PFSK-1 (cell line): ENCODE measurements around the gene RBCK1.

Source experiments
- FOXP2 ChIP-seq: optimal IDR thresholded peaks from 2 replicates; pipeline ENCODE3; 2011; ENCODE audit warnings: borderline replicate concordance, control low read depth, inconsistent platforms; ENCODE audit not compliant: insufficient read depth; ENCODE audit errors: extremely low read length, extremely low read depth
- POLR2AphosphoS5 ChIP-seq: IDR thresholded peaks from 2 replicates; pipeline ENCODE4 v1.6.1; 2012; ENCODE audit warnings: low read depth, mild to moderate bottlenecking, control low read depth, low read length, moderate library complexity
- SIN3A ChIP-seq: IDR thresholded peaks from 2 replicates; pipeline ENCODE4 v1.6.1; 2012; ENCODE audit warnings: mild to moderate bottlenecking, low read length, moderate library complexity, borderline replicate concordance; ENCODE audit not compliant: insufficient read depth
- TAF1 ChIP-seq: IDR thresholded peaks from 2 replicates; pipeline ENCODE4 v1.6.1; 2012; ENCODE audit warnings: low read length, control low read depth, borderline replicate concordance; ENCODE audit not compliant: insufficient read depth
- TF ChIP-seq, protein P1 (sequence below), 2 experiments: IDR thresholded peaks; 2 replicates each; pipeline versions ENCODE4 v1.6.1 to v1.8.0; 2011 to 2012; ENCODE audit warnings: low read depth in 2 of 2, low read length in 2 of 2, control low read depth in 1 of 2, inconsistent platforms in 1 of 2, mild to moderate bottlenecking in 1 of 2, moderate library complexity in 1 of 2; ENCODE audit not compliant: insufficient read depth in 1 of 2

Gene RBCK1

DNA sequence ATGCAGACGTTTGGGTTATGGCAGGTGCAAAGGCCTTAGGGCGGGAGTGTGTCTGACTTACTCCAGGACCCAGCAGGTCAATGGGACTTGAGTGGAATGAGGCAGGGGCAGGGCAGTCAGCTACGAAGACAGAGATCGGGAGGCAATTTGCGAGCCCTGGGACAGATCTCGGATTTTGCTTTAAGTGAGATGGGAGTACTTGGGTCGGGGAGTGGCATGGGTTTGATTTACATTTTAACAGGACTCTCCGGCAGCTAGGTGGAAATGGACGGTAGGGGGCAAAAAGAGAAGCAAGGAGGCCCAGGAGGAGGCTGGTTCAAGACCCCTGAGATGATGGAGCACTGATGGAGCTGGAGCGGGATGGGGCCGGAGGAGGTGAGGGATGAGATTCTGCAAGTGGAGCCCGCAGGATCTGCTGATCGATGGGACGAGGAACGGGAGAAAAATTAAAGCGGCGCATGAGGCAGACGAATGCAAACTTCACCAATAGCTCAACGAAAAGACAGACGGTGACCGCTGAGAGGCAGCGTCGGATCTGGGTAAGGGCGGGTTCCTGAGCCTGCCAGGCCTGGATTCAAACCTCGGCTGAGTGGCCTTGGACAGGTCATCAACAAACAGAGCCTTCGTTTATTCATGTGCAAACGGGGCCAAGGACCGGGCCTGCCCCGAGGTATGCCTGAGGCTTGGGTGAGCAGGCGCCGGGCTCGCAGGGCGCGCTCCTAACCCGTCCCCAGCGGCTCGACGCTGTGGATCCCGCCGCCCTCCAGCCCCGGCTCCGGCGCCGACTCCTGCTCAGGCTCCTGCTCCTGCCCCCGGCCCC is 756 bp upstream of the RBCK1 start:
- TF ChIP-seq, protein P1, sequence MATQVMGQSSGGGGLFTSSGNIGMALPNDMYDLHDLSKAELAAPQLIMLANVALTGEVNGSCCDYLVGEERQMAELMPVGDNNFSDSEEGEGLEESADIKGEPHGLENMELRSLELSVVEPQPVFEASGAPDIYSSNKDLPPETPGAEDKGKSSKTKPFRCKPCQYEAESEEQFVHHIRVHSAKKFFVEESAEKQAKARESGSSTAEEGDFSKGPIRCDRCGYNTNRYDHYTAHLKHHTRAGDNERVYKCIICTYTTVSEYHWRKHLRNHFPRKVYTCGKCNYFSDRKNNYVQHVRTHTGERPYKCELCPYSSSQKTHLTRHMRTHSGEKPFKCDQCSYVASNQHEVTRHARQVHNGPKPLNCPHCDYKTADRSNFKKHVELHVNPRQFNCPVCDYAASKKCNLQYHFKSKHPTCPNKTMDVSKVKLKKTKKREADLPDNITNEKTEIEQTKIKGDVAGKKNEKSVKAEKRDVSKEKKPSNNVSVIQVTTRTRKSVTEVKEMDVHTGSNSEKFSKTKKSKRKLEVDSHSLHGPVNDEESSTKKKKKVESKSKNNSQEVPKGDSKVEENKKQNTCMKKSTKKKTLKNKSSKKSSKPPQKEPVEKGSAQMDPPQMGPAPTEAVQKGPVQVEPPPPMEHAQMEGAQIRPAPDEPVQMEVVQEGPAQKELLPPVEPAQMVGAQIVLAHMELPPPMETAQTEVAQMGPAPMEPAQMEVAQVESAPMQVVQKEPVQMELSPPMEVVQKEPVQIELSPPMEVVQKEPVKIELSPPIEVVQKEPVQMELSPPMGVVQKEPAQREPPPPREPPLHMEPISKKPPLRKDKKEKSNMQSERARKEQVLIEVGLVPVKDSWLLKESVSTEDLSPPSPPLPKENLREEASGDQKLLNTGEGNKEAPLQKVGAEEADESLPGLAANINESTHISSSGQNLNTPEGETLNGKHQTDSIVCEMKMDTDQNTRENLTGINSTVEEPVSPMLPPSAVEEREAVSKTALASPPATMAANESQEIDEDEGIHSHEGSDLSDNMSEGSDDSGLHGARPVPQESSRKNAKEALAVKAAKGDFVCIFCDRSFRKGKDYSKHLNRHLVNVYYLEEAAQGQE (IDR thresholded peaks at IDR 0.05; ENCODE audit: insufficient read depth in 1 of 2, low read depth in 2 of 2, low read length in 2 of 2): no peak
- TF ChIP-seq SIN3A (no peak), POLR2AphosphoS5 (peak; percentile 76), FOXP2 (peak; percentile 80), TAF1 (no peak)

DNA sequence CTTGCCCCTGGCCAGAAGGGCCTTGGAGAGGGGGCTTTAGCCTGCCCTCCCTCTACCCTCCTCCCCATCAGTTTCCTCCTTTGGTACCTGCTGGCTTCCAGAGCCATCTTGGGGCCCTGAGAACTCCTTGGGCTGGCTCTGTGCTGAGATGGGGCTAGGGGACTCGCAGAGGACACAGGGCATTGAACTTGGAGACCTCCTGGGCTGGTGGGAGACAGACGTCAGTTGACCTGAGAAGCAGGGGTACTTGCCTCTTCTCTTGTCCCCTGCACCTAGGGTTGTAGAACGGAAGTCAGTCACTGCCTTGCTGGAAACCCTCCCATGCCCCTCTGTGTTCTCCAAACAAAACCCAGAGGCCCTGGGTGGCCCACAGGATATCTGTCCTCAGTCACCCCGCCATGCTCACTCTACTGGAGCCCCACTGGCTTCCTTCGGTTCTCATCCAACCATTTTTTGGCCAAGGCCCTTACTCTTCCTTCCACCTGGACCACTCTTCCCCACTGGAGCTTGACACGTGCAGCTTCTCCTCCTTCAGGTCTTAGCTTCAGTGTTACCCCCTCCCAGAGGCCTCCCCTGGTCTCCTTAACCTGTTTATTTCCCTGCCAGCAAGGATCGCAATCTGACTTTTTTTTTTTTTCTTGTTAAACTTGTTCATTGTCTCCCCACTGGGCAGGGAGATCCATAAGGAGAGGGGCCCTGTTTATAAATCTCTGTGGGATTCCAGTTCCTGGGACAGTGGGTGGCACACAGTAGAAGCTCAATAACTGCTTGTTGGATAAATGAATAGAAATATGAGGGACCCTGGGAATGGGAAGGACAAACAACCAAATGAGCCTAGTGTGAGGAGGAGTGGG is 971 bp downstream of the RBCK1 start:
- TF ChIP-seq, protein P1 (IDR thresholded peaks at IDR 0.05; ENCODE audit: insufficient read depth in 1 of 2, low read depth in 2 of 2, low read length in 2 of 2): no peak

DNA sequence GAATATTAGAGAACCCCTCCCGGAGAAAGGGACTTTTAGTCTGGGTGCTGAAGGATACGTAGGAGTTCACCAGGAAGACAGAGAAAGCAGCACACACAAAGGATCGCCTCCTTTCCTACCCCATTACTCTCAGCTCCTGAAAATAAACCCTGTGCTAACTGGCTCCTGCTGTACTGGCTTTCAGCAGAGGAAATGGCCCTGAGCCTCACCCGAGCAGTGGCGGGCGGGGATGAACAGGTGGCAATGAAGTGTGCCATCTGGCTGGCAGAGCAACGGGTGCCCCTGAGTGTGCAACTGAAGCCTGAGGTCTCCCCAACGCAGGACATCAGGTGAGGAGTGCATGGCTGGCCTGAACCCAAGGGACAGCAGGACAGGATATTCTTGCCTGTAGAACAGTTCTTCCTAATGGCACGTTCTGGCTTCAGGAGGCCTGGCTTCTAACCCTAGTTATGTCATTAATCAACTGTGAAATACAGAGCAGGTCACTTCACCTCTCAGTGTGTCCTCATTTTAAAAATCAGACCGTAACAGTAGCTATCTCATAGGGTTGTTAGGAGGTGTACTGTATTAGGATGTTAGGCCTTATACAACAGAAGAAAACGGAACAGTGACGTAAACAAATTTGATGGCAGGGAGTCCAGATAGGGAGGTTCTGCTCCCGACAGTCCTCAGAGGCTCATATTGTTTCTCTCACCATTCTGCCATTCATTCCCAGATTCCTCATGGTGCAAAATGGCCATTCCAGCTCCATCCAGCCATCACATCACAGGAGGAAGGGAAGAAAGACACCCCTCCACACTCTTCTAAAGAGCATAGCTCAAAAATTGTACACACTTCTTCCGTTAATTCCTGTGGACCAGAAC is 1.8 kb downstream of the RBCK1 start:
- no peak for TF ChIP-seq SIN3A
- no peak for TF ChIP-seq FOXP2
- no peak for TF ChIP-seq POLR2AphosphoS5
- TF ChIP-seq, protein P1 (IDR thresholded peaks at IDR 0.05; ENCODE audit: insufficient read depth in 1 of 2, low read depth in 2 of 2, low read length in 2 of 2): no peak
- TF ChIP-seq TAF1: no peak

DNA sequence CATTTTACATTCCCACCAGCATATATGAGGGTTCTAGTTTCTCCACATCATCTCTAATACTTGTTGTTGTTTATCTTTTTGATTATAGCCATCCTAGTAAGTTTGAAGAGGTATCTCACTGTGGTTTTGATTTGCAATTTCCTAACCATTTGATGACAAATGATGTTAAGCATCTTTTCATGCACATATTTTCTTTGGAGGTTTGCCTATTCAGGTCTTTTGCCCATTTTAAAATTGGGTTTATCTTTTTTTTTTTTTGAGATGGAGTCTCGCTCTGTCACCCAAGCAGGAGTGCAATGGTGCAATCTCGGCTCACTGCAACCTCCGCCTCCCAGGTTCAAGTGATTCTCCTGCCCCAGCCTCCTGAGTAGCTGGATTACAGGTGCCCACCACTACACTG is 4.0 kb downstream of the RBCK1 start:
- no peak for TF ChIP-seq TAF1
- TF ChIP-seq FOXP2: no peak
- TF ChIP-seq, protein P1 (IDR thresholded peaks at IDR 0.05; ENCODE audit: insufficient read depth in 1 of 2, low read depth in 2 of 2, low read length in 2 of 2): no peak
- no peak for TF ChIP-seq SIN3A
